ENCODE measurements around the gene GPR18. TPM values are rescaled to one million over a fixed set of nuclear protein-coding genes. Genes with fewer than 3 reads are reported as not detected.

The GPR18 gene
- total RNA-seq, 1 donor: not detected

GRCh38 chr13:99298056-99298455 lies 39.9 kb upstream of the GPR18 start:
- no peak overlapping the region for H3K4me3 ChIP-seq (ENCODE audit: low read depth, low read length)
- TF ChIP-seq CTCF (IDR thresholded peaks at IDR 0.05; ENCODE audit: insufficient read depth, low read length): no peak
- no peak for DNase-seq (ENCODE audit: low read depth)

GRCh38 chr13:99297331-99297730 lies 39.2 kb upstream of the GPR18 start:
- TF ChIP-seq CTCF (IDR thresholded peaks at IDR 0.05; ENCODE audit: insufficient read depth, low read length): no peak
- H3K4me3 ChIP-seq (ENCODE audit: low read depth, low read length): no peak overlapping the region
- DNase-seq (ENCODE audit: low read depth): no peak

- no peak for TF ChIP-seq CTCF (IDR thresholded peaks at IDR 0.05; ENCODE audit: insufficient read depth, low read length)
- H3K4me3 ChIP-seq (ENCODE audit: low read depth, low read length): no peak overlapping the region
- no peak for DNase-seq (ENCODE audit: low read depth)
These were observed 38.2 kb upstream of the GPR18 start for GRCh38 chr13:99296398-99296797.

GRCh38 chr13:99295488-99296252 lies 37.5 kb upstream of the GPR18 start:
- H3K4me3 ChIP-seq (ENCODE audit: low read depth, low read length): no peak overlapping the region
- no peak for DNase-seq (ENCODE audit: low read depth)
- TF ChIP-seq CTCF (IDR thresholded peaks at IDR 0.05; ENCODE audit: insufficient read depth, low read length): no peak

GRCh38 chr13:99294958-99295357 lies 36.8 kb upstream of the GPR18 start:
- TF ChIP-seq CTCF (IDR thresholded peaks at IDR 0.05; ENCODE audit: insufficient read depth, low read length): no peak
- no peak overlapping the region for H3K4me3 ChIP-seq (ENCODE audit: low read depth, low read length)
- DNase-seq (ENCODE audit: low read depth): no peak

- no peak overlapping the region for H3K4me3 ChIP-seq (ENCODE audit: low read depth, low read length)
- no peak for DNase-seq (ENCODE audit: low read depth)
- no peak for TF ChIP-seq CTCF (IDR thresholded peaks at IDR 0.05; ENCODE audit: insufficient read depth, low read length)
These were observed 36.0 kb upstream of the GPR18 start for GRCh38 chr13:99294198-99294597.

- H3K4me3 ChIP-seq (ENCODE audit: low read depth, low read length): no peak overlapping the region
- no peak for TF ChIP-seq CTCF (IDR thresholded peaks at IDR 0.05; ENCODE audit: insufficient read depth, low read length)
- no peak for DNase-seq (ENCODE audit: low read depth)
These were observed 35.0 kb upstream of the GPR18 start for GRCh38 chr13:99293178-99293577.
